Epidermal melanocyte (primary cell): ENCODE results near the gene BPTF.
"Not testable (repeated sequence)": the region's sequence is repeated elsewhere in the genome, so short reads cannot be mapped to it uniquely, and the experiment has no call there.

Source experiments
- DNase-seq: peaks from one replicate; pipeline ENCODE4 v3.0.0; 2011; ENCODE audit warnings: low spot score; ENCODE audit not compliant: insufficient read length

Gene BPTF

DNA sequence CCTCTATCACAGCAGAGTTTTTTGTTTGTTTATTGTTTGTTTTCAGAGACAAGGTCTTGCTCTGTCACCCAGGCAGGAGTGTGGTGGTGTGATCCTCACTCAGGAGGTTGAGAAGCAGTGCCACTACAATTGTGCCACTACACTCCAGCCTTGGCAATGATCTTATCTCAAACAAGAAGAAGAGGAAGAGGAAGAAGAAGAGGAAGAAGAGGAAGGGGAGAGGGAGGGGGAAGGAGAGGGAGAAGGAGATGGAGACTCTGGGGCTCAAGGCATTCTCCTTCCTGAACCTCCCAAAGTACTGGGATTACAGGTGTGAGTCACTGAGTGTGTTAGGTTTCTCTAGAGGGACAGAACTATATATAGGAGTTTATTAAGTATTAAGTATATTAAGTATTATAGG is 188.1 kb downstream of the BPTF start:
- no peak for DNase-seq

GRCh38 chr17:68015081-68015723 is 189.9 kb downstream of the BPTF start:
- DNase-seq: no peak

- DNase-seq: no peak
These were observed 191.5 kb downstream of the BPTF start for GRCh38 chr17:68016838-68017237.

GRCh38 chr17:68018493-68018892 is 193.2 kb downstream of the BPTF start:
- not testable (repeated sequence) for DNase-seq

DNA sequence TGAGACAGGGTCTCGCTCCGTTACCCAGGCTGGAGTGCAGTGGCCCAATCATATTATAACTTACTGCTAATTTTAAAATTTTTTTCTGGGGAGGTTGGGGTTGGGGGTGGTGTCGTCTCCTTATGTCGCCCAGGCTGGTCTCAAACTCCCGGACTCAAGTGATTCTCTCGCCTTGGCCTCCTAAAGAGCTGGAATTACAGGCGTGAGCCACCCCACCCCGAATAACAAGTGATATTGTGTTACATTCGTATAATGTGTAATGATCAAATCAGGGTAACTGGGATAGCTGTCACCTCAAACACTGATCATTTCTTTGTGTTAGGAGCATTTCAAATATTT is 194.0 kb downstream of the BPTF start:
- DNase-seq: no peak

DNA sequence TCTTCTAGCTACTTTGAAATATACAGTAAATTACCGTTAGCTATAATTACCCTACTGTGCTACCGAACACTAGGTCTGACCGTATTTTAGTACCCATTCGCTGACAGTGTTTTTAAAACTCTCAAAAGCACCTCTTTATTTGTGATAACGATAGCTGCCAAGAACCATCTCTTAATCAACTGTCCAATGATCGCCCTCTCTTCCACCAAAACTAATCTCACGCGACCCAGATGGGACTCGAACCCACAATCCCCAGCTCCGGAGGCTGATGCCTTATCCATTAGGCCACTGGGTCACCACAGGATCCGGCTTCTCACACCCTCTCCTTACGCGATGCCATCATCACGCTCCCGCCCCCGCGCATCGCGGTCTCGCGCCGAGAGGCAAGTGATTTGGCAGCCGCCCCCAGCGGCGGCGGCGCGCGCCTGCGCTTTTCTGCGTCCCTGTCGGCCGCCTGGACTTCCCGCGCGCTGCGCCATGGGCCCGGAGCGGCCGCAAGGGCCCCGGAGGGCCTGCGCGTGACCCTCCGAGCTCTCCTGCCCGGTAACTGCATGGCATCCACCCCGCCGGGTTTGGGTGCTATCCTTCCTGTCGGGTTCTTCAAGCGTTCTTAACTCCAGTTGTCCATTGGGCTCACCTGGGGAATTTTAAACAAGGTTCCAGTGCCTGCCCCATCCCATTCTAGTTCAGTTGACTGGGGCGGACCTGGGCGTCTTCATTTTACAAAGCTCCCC is 194.5 kb downstream of the BPTF start:
- DNase-seq: peak; percentile 97

DNA sequence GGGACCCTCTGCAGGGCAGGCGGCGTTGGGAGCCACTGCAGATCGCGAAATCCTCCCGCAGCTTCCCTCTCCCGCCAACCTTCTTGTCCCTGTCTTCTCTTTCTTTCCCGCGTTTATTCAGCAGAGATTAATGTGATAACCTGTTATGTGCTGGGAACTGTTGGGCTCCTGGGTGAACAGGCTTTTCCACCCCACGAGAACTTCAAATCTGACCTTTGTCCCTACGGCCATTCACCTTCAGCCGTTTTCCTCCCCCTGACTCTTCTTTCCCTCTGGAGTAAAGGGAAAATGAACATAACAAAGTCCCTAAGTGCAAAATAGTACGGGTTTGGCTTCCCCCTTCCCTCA is 195.1 kb downstream of the BPTF start:
- DNase-seq: peak; percentile 30

- not testable (repeated sequence) for DNase-seq
These were observed 195.5 kb downstream of the BPTF start for GRCh38 chr17:68020791-68021190.

DNA sequence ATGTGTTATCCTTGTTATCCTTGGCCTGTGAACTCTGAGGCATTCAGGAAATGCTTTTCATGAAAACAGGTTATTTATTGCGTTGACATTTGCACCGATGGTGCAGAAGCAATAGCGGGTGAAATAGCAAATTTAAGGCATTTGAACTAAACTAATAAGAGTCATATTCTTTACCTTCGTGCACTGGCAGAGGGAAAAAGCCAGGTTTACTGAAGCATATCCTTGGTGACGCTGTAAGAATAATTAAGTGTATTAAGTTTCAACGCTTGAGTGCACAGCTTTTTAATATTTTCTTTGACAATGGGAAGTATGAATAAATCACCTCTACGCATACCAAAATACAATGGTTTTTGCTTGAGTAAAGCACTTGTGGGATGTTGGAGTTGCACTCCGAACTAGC is 196.7 kb downstream of the BPTF start:
- no peak for DNase-seq

- not testable (repeated sequence) for DNase-seq
These were observed 197.2 kb downstream of the BPTF start for GRCh38 chr17:68022547-68022946.

DNA sequence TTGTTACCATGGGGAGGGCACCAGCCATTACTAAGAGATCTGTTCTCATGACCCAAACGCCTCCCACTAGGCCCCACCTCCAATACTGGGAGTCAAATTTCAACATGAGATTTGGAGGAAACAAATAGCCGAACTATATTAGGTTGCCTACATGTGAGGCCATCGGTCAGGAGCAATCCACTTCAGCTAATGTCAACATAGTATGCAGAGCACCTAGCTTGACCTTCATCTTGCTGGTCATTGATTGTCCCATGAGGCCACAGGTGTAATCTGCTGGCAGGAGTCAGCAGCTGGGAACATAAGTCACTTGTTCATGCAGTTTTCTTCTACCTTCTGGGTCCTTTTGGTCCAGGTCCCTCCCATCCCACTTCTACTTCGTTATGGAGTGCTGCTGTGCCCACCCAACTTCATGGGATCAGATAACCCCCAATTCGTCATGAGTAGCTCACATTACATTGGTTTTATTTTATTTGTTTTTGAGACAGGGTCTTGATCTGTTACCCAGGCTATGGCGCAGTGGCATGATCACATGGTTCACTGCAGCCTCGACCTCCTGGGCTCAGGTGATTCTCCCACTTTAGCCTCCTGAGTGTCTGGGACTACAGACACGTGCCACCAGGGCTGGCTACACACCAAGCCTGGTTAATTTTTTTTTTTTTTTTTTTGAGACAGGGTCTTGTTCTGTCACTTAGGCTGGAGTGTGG is 204.4 kb downstream of the BPTF start:
- no peak for DNase-seq
